GM19395 (cell line): ENCODE measurements around the gene DENND2D.
"Not testable (repeated sequence)": the region's sequence is repeated elsewhere in the genome, so short reads cannot be mapped to it uniquely, and the experiment has no call there.

Experiments
- ATAC-seq: cut with Tn5 transposase; IDR thresholded peaks from one replicate; pipeline ENCODE4 v1.9.1; 2021; ENCODE audit warnings: mild to moderate bottlenecking, moderate library complexity; ENCODE audit not compliant: unreplicated experiment

The DENND2D gene

GRCh38 chr1:111222308-111223125 lies 22.1 kb upstream of the DENND2D start:
- peak; percentile 2 for ATAC-seq

DNA sequence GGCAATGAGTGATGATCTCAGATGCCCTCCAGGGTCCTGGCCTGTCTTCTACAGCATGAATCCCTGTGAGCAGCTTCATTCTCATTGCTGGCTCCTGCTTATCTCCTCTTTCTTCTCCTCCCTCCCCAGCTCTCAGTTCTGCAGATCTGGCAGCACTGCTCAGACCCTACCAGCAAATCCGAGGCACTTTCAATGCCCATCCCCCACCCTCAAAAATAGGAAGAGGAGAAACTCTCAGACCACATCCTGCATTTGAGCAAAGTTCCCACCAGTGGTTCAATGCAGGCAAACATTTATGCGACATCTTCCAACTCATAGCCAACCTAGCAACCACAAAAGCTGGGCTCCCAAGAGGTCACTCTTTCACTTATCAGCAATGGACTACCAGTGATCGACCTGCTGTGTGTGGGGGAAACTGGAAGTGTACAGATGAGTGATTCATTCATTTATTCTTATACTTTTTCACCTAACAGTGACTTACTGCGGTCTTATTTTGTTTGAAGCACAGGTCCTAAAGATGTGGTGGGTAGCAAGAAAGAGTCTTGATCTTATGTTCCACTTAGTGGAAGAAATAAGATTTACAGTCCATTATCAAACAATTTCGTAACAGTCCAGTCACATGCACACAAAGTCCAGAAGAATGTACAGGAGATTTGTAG lies 21.3 kb upstream of the DENND2D start:
- peak; percentile 72 for ATAC-seq

GRCh38 chr1:111221276-111221632 lies 20.8 kb upstream of the DENND2D start:
- ATAC-seq, result no peak

DNA sequence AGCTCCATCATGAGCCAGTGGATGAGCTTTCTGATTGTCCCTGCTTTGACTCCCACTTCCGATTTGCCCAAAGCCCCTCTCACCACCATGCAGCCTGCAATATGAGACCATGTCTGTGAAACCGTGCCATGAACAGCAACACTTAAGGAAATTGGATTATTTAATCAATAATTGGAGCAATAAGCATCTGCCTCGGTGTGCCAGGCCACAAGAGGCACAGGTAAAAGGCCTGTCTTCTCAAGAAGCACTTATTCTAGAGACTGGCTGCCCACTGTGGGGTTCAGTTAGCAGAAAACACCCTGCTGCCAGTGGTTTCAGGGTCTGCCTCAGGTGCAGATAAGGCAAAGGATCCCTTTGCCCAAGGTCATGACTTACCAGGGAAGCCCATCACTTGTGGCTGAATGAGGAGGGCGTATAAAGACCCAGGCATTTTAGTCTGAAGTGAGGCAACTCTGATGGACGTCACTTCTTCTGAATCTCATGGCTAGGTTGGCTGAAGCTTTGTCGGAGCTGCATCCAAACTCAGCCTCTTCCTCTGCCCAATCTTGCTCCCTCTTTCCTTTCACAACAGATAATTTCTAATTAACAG lies 19.9 kb upstream of the DENND2D start:
- ATAC-seq, result no peak

DNA sequence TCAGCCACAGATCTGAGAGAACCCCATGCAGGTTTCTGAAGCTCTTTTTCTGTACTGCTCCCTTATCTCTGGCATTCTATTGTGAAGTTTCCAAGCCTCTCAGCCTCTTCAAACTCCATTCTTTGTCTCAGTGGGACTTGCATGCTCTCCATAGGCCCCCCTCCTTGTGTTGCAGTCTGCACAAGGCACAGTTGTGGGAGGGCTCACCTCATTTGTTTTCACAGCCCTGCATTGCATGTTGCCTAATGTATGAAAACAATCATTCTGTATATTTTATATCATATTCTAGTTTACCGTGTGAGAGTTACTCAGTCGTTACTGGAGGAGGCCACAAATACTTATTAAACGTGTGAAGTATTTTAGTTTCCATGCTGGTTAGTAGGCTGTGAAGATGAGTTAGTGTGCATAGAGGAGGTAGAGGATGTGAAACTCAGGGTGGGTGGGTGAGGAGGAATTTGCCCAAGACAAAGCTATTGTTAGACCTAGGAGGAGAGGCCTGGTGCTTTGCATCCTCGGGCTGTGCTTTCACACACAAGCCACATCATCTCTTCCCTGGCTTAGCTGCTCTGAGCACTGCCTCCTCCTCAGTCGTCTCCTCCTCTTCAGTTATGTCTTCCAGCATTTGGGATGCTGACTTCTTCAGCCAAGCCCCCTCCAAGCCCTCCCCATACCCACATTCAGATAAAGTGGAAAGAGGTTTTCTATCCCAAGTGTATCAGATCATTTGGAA lies 19.3 kb upstream of the DENND2D start:
- peak; percentile 31 for ATAC-seq

- no peak for ATAC-seq
These were observed 18.5 kb upstream of the DENND2D start for GRCh38 chr1:111218701-111219556.

- ATAC-seq, result no peak
These were observed 16.9 kb upstream of the DENND2D start for GRCh38 chr1:111217183-111217910.

GRCh38 chr1:111216751-111217150 lies 16.3 kb upstream of the DENND2D start:
- no peak for ATAC-seq

GRCh38 chr1:111215285-111215684 lies 14.8 kb upstream of the DENND2D start:
- not testable (repeated sequence) for ATAC-seq

GRCh38 chr1:111214884-111215283 lies 14.4 kb upstream of the DENND2D start:
- ATAC-seq, result no peak

DNA sequence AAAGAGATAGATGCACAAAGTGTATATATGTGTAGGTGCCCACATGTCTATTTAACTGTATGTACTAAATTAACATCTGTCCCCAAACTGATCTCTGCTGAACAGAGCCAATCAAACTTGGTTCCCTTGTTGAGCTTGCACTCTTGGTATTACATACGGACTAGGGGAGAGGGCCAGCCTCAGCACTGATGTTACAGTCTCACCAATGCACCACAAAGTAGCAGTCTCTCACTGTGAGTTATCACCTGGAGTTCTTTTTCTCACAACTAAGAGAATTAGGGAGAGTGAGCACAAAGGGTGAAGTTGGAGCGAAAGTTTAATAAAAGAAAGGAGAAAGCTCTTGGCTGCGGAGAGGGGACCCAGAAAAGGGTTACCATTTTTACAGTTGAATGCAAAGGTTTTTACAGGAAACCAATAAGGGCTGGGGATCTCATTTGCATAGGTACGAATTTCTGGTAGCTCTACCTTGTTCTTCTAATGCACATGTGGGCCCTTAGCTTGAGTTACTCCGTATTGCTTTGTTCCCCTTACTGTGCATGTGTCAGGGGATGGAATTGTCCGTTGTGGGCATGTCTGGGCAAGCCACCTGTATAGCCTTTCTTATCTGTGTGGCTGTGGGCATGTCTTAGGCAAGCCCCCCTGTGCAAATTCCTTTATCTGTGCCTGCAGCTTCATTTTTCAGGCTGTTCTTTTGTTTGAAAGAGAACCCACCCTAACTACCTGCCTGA lies 13.8 kb upstream of the DENND2D start:
- no peak for ATAC-seq

DNA sequence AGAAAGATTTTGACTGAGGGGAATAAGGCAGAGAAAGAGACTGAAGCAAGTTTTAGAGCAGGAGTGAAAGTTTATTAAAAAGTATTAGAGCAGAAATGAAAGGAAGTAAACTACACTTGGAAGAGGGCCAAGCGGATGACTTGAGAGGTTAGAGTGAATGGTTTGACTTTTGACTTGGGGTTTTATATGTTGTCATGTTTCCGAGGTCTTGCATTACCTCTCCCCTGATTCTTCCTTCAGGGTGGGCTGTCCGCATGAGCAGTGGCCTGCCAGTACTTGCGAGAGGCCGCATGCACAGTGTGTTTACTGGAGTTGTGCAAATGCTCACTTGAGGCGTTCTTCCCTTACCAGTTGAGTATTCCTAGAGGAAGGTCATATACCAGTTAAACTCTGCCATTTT lies 13.0 kb upstream of the DENND2D start:
- no peak for ATAC-seq

GRCh38 chr1:111212634-111213335 lies 12.3 kb upstream of the DENND2D start:
- no peak for ATAC-seq

DNA sequence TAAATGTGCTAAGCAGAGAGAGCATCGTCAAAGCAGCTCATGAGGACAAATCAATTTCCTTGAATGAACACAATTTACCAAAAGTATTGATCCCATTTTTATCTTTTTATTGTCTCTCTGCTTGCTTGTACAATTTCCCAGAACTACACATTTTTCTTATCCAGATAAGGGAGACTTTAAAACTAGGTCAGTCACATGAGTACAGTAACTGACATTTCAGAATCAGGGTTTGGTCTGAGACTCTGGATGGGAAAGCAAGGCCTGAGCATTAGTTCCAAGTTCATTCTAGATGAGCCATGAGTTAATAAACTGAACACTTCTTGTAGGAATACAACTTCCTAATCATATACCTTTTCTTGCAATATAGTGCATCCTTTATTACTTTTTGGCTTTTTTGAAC lies 11.5 kb upstream of the DENND2D start:
- ATAC-seq, result no peak

GRCh38 chr1:111209622-111210021 lies 9.2 kb upstream of the DENND2D start:
- no peak for ATAC-seq

DNA sequence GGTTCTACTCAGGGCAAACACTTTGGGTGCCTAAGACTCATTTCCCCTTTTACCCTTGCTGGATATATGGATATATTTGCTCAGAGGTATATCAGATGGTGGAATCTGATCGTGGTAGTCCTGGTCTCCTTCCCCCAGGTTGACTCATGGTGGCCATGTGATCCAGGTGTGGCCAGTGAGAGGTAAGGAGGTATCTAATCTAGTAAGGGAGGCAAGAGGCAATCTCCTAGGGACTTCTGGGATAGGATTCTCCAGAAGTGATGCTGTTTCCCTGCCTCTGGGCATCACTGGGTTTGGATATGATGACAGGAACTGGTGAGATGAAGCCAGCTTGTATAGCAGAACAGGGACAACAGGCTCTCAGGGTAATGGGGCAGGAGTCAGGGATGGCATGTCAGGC lies 8.5 kb upstream of the DENND2D start:
- no peak for ATAC-seq

DNA sequence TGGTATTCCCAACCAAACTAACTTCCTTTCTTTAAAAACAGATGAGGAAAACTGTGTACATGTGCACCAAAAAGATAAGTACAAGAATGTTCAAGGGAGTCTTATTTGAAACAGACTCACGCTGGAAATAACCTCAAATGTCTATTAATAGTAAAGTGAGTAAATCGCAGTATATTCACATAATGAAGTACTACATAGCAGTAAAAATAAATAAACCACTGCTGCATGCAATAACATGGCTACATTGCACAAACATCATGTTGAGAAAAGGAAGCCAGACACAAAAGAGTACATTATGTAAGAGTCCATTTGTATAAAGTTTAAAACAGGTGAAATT lies 5.2 kb upstream of the DENND2D start:
- ATAC-seq, result no peak

GRCh38 chr1:111204983-111205713 lies 4.7 kb upstream of the DENND2D start:
- ATAC-seq, result no peak
